ENCODE data around the gene ZFYVE9. TPM values are rescaled to one million over a fixed set of nuclear protein-coding genes. Genes with fewer than 3 reads are reported as not detected.
"Not testable (repeated sequence)": the region's sequence is repeated elsewhere in the genome, so short reads cannot be mapped to it uniquely, and the experiment has no call there.

The ZFYVE9 gene
- total RNA-seq, 1 experiment from 2014 or later, result 19.6 TPM

DNA sequence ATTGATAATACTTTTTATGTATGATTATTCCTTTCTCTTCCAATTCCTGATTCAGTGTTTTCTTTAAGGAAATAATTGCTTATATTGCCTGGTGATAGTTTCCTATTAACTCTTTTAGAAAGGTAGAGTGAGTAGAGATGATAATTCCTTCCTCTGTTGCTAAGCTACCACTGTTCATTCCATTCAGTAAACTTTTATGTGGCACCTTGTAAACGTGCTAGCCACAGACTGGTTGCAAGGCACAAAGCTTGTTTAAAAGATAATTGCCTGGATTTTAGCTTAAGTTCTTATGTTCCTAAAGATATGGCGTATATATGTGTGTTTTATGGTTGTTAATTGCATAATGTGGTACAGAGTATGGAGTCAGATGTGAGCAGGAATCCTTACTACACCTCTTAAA lies 3.2 kb downstream of the ZFYVE9 start:
- CTCF ChIA-PET, result interaction anchor here (0.7 to 0.9 kb wide), 2 partner anchors 123 to 203 kb away, joined by 4 read pairs; no protein-coding TSS in a partner anchor
- ATAC-seq, result no peak
- H3K4me3 Mint-ChIP-seq, result no peak overlapping the region
- no peak for DNase-seq (ENCODE audit: low spot score)
- H3K9me3 Mint-ChIP-seq, result no peaks in the 10 kb centered on the region
- H3K27ac Mint-ChIP-seq, result no peak overlapping the region
- TF ChIP-seq TP53 (CRISPR knock-in tag; IDR thresholded peaks at IDR 0.05) (no peak), OVOL2 (CRISPR knock-in tag; IDR thresholded peaks at IDR 0.05; ENCODE audit: borderline replicate concordance) (no peak), SP1 (CRISPR knock-in tag; conservative IDR thresholded peaks at IDR 0.05) (no peak), TCF7 (CRISPR knock-in tag; IDR thresholded peaks at IDR 0.05; ENCODE audit: low read depth) (no peak), ZNF396 (CRISPR knock-in tag; IDR thresholded peaks at IDR 0.05; ENCODE audit: borderline replicate concordance) (no peak), NFE2L1 (CRISPR knock-in tag; IDR thresholded peaks at IDR 0.05) (no peak), KAT7 (CRISPR knock-in tag; IDR thresholded peaks at IDR 0.05; ENCODE audit: borderline replicate concordance) (no peak)
- TF ChIP-seq, protein P1, sequence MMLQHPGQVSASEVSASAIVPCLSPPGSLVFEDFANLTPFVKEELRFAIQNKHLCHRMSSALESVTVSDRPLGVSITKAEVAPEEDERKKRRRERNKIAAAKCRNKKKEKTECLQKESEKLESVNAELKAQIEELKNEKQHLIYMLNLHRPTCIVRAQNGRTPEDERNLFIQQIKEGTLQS (CRISPR knock-in tag; conservative IDR thresholded peaks at IDR 0.05), result no peak
- TF ChIP-seq, protein P2, sequence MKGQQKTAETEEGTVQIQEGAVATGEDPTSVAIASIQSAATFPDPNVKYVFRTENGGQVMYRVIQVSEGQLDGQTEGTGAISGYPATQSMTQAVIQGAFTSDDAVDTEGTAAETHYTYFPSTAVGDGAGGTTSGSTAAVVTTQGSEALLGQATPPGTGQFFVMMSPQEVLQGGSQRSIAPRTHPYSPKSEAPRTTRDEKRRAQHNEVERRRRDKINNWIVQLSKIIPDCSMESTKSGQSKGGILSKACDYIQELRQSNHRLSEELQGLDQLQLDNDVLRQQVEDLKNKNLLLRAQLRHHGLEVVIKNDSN (CRISPR knock-in tag; IDR thresholded peaks at IDR 0.05), result no peak
- TF ChIP-seq, protein P3, sequence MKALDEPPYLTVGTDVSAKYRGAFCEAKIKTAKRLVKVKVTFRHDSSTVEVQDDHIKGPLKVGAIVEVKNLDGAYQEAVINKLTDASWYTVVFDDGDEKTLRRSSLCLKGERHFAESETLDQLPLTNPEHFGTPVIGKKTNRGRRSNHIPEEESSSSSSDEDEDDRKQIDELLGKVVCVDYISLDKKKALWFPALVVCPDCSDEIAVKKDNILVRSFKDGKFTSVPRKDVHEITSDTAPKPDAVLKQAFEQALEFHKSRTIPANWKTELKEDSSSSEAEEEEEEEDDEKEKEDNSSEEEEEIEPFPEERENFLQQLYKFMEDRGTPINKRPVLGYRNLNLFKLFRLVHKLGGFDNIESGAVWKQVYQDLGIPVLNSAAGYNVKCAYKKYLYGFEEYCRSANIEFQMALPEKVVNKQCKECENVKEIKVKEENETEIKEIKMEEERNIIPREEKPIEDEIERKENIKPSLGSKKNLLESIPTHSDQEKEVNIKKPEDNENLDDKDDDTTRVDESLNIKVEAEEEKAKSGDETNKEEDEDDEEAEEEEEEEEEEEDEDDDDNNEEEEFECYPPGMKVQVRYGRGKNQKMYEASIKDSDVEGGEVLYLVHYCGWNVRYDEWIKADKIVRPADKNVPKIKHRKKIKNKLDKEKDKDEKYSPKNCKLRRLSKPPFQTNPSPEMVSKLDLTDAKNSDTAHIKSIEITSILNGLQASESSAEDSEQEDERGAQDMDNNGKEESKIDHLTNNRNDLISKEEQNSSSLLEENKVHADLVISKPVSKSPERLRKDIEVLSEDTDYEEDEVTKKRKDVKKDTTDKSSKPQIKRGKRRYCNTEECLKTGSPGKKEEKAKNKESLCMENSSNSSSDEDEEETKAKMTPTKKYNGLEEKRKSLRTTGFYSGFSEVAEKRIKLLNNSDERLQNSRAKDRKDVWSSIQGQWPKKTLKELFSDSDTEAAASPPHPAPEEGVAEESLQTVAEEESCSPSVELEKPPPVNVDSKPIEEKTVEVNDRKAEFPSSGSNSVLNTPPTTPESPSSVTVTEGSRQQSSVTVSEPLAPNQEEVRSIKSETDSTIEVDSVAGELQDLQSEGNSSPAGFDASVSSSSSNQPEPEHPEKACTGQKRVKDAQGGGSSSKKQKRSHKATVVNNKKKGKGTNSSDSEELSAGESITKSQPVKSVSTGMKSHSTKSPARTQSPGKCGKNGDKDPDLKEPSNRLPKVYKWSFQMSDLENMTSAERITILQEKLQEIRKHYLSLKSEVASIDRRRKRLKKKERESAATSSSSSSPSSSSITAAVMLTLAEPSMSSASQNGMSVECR (CRISPR knock-in tag; IDR thresholded peaks at IDR 0.05; ENCODE audit: borderline replicate concordance), result no peak
- TF ChIP-seq, protein P4, sequence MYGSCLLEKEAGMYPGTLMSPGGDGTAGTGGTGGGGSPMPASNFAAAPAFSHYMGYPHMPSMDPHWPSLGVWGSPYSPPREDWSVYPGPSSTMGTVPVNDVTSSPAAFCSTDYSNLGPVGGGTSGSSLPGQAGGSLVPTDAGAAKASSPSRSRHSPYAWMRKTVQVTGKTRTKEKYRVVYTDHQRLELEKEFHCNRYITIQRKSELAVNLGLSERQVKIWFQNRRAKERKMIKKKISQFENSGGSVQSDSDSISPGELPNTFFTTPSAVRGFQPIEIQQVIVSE (CRISPR knock-in tag; IDR thresholded peaks at IDR 0.05; ENCODE audit: borderline replicate concordance), result no peak
- TF ChIP-seq, protein P5, sequence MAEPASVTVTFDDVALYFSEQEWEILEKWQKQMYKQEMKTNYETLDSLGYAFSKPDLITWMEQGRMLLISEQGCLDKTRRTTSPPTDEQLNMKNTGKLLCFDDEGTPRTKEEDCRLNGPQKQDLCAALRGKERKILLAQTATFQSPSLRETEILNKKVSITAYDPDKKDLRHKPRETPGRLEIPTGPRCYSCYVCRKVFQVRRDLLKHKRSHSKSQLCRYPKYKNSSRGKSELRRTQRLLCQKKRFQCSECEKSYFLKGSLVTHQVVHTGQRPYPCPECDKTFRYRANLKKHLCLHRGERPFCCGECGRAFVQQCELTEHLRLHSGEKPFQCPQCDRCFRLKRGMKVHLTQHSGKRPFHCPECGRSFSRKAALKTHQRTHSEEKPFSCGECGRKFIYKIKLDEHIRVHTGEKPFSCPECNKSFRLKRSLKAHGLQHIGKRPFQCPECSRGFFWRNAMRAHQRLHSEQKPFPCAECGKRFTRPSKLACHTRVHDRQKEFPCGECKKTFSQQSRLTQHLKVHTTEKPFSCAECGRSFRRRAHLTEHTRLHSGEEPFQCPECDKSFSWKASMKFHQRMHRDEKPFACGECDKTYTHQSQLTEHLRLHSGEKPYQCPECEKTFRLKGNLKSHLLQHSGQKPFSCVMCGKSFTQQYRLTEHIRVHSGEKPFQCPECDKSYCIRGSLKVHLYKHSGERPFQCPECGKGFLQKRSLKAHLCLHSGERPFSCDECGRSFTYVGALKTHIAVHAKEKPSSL (CRISPR knock-in tag; conservative IDR thresholded peaks at IDR 0.05), result no peak
- TF ChIP-seq, protein P6, sequence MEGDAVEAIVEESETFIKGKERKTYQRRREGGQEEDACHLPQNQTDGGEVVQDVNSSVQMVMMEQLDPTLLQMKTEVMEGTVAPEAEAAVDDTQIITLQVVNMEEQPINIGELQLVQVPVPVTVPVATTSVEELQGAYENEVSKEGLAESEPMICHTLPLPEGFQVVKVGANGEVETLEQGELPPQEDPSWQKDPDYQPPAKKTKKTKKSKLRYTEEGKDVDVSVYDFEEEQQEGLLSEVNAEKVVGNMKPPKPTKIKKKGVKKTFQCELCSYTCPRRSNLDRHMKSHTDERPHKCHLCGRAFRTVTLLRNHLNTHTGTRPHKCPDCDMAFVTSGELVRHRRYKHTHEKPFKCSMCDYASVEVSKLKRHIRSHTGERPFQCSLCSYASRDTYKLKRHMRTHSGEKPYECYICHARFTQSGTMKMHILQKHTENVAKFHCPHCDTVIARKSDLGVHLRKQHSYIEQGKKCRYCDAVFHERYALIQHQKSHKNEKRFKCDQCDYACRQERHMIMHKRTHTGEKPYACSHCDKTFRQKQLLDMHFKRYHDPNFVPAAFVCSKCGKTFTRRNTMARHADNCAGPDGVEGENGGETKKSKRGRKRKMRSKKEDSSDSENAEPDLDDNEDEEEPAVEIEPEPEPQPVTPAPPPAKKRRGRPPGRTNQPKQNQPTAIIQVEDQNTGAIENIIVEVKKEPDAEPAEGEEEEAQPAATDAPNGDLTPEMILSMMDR (IDR thresholded peaks at IDR 0.05), result no peak
- POLR2A ChIA-PET, result no interaction called here
- H3K27me3 Mint-ChIP-seq (ENCODE audit: low read depth), result peaks cover 11% of the 10 kb centered on the region
- no peaks in the 10 kb centered on the region for H3K36me3 Mint-ChIP-seq
- H3K4me1 Mint-ChIP-seq, result peaks cover 15% of the 10 kb centered on the region

DNA sequence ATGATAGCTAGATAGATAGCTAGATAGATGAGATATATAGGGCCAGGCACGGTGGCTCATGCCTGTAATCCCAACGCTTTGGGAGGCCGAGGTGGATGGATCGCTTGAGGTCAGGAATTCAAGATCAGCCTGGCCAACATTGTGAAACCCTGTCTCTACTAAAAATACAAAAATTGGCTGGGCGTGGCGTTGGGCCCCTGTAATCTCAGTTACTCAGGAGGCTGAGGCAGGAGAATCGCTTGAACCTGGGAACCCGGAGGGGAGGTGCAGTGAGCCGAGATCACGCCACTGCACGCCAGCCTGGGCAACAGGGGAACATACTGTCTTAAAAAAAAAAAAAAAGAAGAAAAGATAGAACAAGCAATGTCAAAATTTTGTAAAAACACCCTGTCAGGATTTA lies 8.6 kb downstream of the ZFYVE9 start:
- DNase-seq (ENCODE audit: low spot score); CTCF ChIA-PET; ATAC-seq; POLR2A ChIA-PET; H3K36me3 Mint-ChIP-seq; H3K4me1 Mint-ChIP-seq; H3K27me3 Mint-ChIP-seq (ENCODE audit: low read depth); H3K9me3 Mint-ChIP-seq; H3K4me3 Mint-ChIP-seq; H3K27ac Mint-ChIP-seq: not testable (repeated sequence)

Measured in WTC11 (cell line).